ENCODE measurements around the gene CDYL. TPM values are rescaled to one million over a fixed set of nuclear protein-coding genes. Genes with fewer than 3 reads are reported as not detected.

CDYL gene
- total RNA-seq, 1 donor from 2014 or later = 12.2 TPM

DNA sequence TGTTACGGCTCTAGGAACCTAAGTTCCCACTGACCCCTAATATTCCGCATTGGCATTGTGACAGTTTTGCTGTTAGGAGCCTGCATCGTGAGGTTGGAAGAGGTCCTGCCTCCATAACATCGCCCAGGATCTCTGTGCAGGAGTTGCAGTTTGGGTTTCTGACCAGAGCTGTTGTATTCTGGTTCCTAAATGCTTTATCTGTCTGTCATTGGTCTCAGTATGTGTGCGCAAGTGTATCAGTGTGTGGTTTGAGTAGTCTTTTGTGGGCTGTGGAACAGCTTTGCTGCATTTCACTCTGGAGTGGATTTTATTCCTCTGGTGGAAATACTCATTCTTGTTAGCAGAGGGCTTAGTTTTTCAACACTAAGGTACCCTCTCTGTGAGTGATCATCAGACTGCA, 95.6 kb downstream of the CDYL start:
- no peak overlapping the region for H3K4me3 ChIP-seq (ENCODE audit: low read depth, low read length)
- TF ChIP-seq CTCF (conservative IDR thresholded peaks at IDR 0.05; ENCODE audit: low read depth, low read length) = no peak
- DNase-seq (ENCODE audit: low read depth) = no peak

- TF ChIP-seq CTCF (conservative IDR thresholded peaks at IDR 0.05; ENCODE audit: low read depth, low read length) = no peak
- no peak for DNase-seq (ENCODE audit: low read depth)
- H3K4me3 ChIP-seq (ENCODE audit: low read depth, low read length) = no peak overlapping the region
Measured at GRCh38 chr6:4872841-4873240, 96.6 kb downstream of the CDYL start.

- DNase-seq (ENCODE audit: low read depth) = no peak
- no peak overlapping the region for H3K4me3 ChIP-seq (ENCODE audit: low read depth, low read length)
- TF ChIP-seq CTCF (conservative IDR thresholded peaks at IDR 0.05; ENCODE audit: low read depth, low read length) = no peak
Measured at GRCh38 chr6:4873928-4874327, 97.7 kb downstream of the CDYL start.

- DNase-seq (ENCODE audit: low read depth) = no peak
- TF ChIP-seq CTCF (conservative IDR thresholded peaks at IDR 0.05; ENCODE audit: low read depth, low read length) = no peak
- H3K4me3 ChIP-seq (ENCODE audit: low read depth, low read length) = no peak overlapping the region
Measured at GRCh38 chr6:4879741-4880275, 103.6 kb downstream of the CDYL start.

- no peak for TF ChIP-seq CTCF (conservative IDR thresholded peaks at IDR 0.05; ENCODE audit: low read depth, low read length)
- no peak overlapping the region for H3K4me3 ChIP-seq (ENCODE audit: low read depth, low read length)
- DNase-seq (ENCODE audit: low read depth) = no peak
Measured at GRCh38 chr6:4880363-4880762, 104.2 kb downstream of the CDYL start.

DNA sequence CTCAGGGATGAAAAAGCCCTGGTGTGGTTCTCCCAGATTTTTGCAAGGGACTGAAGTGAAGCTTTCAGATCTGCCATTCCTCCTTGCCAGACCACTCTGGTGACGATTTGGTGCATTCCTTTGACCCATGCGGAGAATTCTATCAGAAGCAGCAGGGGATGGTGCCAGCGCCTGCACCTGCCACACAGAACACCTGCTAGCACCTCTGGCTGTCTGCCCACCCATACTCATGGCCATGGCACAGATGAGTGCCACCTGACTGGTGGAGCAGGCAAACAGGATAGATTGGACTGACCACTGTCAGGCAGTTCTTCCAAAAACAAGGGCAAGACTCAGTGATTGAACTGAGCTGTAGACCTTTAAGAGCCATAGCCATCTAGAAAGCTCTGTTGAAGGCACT, 107.1 kb downstream of the CDYL start:
- no peak for TF ChIP-seq CTCF (conservative IDR thresholded peaks at IDR 0.05; ENCODE audit: low read depth, low read length)
- no peak for DNase-seq (ENCODE audit: low read depth)
- no peak overlapping the region for H3K4me3 ChIP-seq (ENCODE audit: low read depth, low read length)

DNA sequence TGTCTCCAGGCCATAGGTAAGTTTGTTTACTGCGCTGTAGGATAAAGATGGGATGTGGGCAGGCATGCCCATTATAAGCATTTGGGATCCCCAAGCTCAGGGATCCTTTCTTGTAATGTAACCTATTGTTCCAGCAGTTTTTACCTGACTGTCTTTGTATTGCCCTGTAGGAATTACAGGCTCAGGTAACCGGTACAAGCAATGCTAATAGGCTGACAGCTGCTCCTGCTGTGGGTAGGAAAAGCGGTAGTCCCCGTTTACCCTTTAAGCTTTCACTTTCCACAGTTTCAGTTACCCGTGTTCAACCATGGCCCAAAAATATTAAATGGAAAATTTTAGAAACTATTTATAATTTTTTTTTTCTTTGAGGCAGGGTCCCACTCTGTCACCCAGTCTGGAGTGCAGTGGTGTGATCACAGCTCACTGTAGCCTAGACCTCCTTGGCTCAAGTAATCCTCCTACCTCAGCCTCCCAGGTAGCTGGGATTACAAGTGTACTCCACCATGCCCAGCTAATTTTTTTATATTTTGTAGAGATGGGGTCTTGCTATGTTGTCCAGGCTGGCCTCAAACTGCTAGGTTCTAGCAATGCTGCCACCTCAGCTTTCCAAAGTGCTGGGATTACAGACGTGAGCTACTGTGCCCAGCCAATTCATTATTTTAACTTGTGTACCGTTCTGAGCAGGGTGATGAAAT, 108.6 kb downstream of the CDYL start:
- H3K4me3 ChIP-seq (ENCODE audit: low read depth, low read length) = no peak overlapping the region
- no peak for TF ChIP-seq CTCF (conservative IDR thresholded peaks at IDR 0.05; ENCODE audit: low read depth, low read length)
- no peak for DNase-seq (ENCODE audit: low read depth)

Measured in epithelial cell of proximal tubule (primary cell).